ENCODE data around the gene DNAH7. TPM values are rescaled to one million over a fixed set of nuclear protein-coding genes. Genes with fewer than 3 reads are reported as not detected.

Gene DNAH7
- total and polyA plus RNA-seq, 2 of the 8 experiments (the other 6 are each of a cell fraction or from before 2014, with no cell fraction given), result 0.07 to 0.08 TPM

- Histone ChIP-seq H3K4me3 (ENCODE audit: extremely low read depth in 1 of 4, insufficient read depth in 2 of 4, low read depth in 3 of 4, low read length in 4 of 4) (no peak overlapping the region), H3K9ac (replicated peaks in 1 of 4; ENCODE audit: extremely low read depth in 1 of 4, low read depth in 3 of 4, low read length in 3 of 4) (no peak overlapping the region), H3K79me2 (ENCODE audit: control insufficient read depth in 1 of 2, insufficient read depth in 2 of 2, low read length in 2 of 2) (no peaks in the 10 kb centered on the region), H3K9me3 (ENCODE audit: insufficient read depth in 2 of 2, low read depth in 1 of 2, low read length in 1 of 2) (no peaks in the 10 kb centered on the region), H4K5ac (ENCODE audit: insufficient read length, low read depth, low read length) (no peak overlapping the region), H3K23ac (ENCODE audit: insufficient read length) (no peak overlapping the region), H3K56ac (replicated peaks; ENCODE audit: insufficient read length, low read depth, low read length) (no peak overlapping the region), H3K14ac (ENCODE audit: insufficient read length) (no peak overlapping the region), H4K91ac (replicated peaks; ENCODE audit: insufficient read length, low read length) (no peak overlapping the region), H3K79me1 (ENCODE audit: low read depth, low read length) (no peaks in the 10 kb centered on the region), H3K27ac (ENCODE audit: low read depth, low read length) (no peak overlapping the region), H2BK20ac (ENCODE audit: low read length) (no peak overlapping the region), H3K18ac (ENCODE audit: extremely low read depth, low read length) (no peak overlapping the region), H2AFZ (ENCODE audit: low read length) (no peak overlapping the region), H3K4ac (replicated peaks; ENCODE audit: insufficient read length, low read depth, low read length) (no peak overlapping the region), H2BK12ac (ENCODE audit: low read depth, low read length) (no peak overlapping the region), H3K4me2 (ENCODE audit: insufficient read depth in 1 of 2, low read depth in 2 of 2, low read length in 2 of 2) (no peak overlapping the region), H2BK5ac (ENCODE audit: low read depth, low read length) (no peak overlapping the region), H3K36me3 (ENCODE audit: control insufficient read depth in 2 of 4, insufficient read depth in 4 of 4, low read length in 3 of 4) (no peaks in the 10 kb centered on the region), H3K4me1 (replicated peaks in 1 of 4; ENCODE audit: control insufficient read depth in 3 of 4, insufficient read depth in 4 of 4, low read length in 3 of 4) (no peaks in the 10 kb centered on the region), H3K23me2 (ENCODE audit: low read depth, low read length) (no peaks in the 10 kb centered on the region), H2BK120ac (replicated peaks; ENCODE audit: low read depth, low read length) (no peak overlapping the region), H2AK5ac (ENCODE audit: low read depth, low read length) (no peak overlapping the region), H4K20me1 (replicated peaks in 1 of 2; ENCODE audit: control insufficient read depth in 1 of 2, insufficient read depth in 2 of 2, low read length in 2 of 2) (no peaks in the 10 kb centered on the region), H3K27me3 (replicated peaks in 1 of 4; ENCODE audit: control insufficient read depth in 3 of 4, extremely low read depth in 1 of 4, insufficient read depth in 3 of 4, low read length in 3 of 4) (no peaks in the 10 kb centered on the region), H2BK15ac (ENCODE audit: low read length) (no peak overlapping the region), H4K8ac (ENCODE audit: extremely low read depth, insufficient read depth, low read length) (no peak overlapping the region)
- TF ChIP-seq USF2 (IDR thresholded peaks at IDR 0.05; ENCODE audit: low read length) (no peak), RXRA (IDR thresholded peaks at IDR 0.05; ENCODE audit: insufficient read depth, low read depth, low read length) (no peak), CHD1 (IDR thresholded peaks at IDR 0.05; ENCODE audit: low read depth, low read length) (no peak), CBX5 (IDR thresholded peaks at IDR 0.05; ENCODE audit: low read depth, low read length) (no peak), MAX (IDR thresholded peaks at IDR 0.05) (no peak), JUND (IDR thresholded peaks at IDR 0.05; ENCODE audit: low read length) (no peak), TAF1 (IDR thresholded peaks at IDR 0.05; ENCODE audit: low read depth, low read length) (no peak), RFX5 (IDR thresholded peaks at IDR 0.05; ENCODE audit: borderline replicate concordance, low read depth, low read length) (no peak), TBP (IDR thresholded peaks at IDR 0.05; ENCODE audit: low read depth, low read length) (no peak), SUZ12 (IDR thresholded peaks at IDR 0.05; ENCODE audit: low read length) (no peak), GABPA (IDR thresholded peaks at IDR 0.05; ENCODE audit: borderline replicate concordance, insufficient read depth, low read length) (no peak), SRF (IDR thresholded peaks at IDR 0.05; ENCODE audit: low read depth, low read length) (no peak)
- ChIA-PET CTCF (ENCODE audit: partially characterized antibody) (no interaction called here), POLR2A (ENCODE audit: partially characterized antibody) (no interaction called here)
- 82% methylated on average over 2 of the region's 2 CpGs; no CpG with 5 or more reads in 1 of the 2 experiments for WGBS, 2 experiments (ENCODE audit: extremely low coverage in 1 of 2, insufficient coverage in 1 of 2, insufficient read length in 1 of 2, insufficient replicate concordance in 2 of 2, low coverage in 1 of 2, low lambda C conversion rate in 2 of 2, missing lambda C conversion rate in 1 of 2)
- no peak for FAIRE-seq
- DNase-seq (ENCODE audit: low read depth in 1 of 2, low spot score in 2 of 2), result no peak
These were observed 50.6 kb downstream of the DNAH7 start for GRCh38 chr2:196018037-196018436.
